ENCODE data around the gene STK32C. TPM values are rescaled to one million over a fixed set of nuclear protein-coding genes. Genes with fewer than 3 reads are reported as not detected.
A peak's percentile ranks its signal among the peaks of the same experiment; 100 is the strongest.

STK32C gene
- total and polyA plus RNA-seq, 2 donors from 2014 or later: 11.6 to 14.4 TPM

DNA sequence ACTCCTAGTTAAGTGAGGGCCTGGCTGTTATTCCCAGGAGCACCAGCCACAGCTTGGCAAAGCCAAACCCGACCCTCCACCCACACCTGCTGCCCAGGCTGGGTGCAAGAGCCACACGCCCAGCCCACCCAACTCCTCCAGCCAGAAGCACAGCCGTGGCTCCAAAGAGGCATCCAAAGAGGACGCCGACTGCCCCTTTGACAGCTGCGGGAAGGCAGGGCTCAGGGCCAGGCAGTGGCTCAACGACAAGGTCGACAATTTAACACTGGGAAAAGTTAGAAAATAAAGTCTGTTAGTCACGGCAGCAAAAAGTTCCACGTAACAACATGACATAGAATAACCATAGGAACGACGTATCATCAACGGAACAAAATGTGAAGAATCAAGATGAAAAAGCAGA lies 66.7 kb downstream of the STK32C start:
- no peak overlapping the region for H3K4me3 ChIP-seq (ENCODE audit: low read length in 3 of 3)
- intact Hi-C loops (cut with DNase I): no loop called here
- no peak for TF ChIP-seq CTCF (IDR thresholded peaks at IDR 0.05; ENCODE audit: borderline replicate concordance, extremely low read depth, insufficient read depth)
- H3K4me1 ChIP-seq (ENCODE audit: control insufficient read depth in 2 of 3, insufficient read depth in 2 of 3, low read depth in 1 of 3, low read length in 3 of 3): no peaks in the 10 kb centered on the region
- no peaks in the 10 kb centered on the region for H3K36me3 ChIP-seq (ENCODE audit: control insufficient read depth in 2 of 3, insufficient read depth in 3 of 3, low read length in 3 of 3)
- H3K27ac ChIP-seq (ENCODE audit: low read depth in 2 of 2, low read length in 2 of 2): no peak overlapping the region
- H3K9me3 ChIP-seq (ENCODE audit: control insufficient read depth in 2 of 3, insufficient read depth in 1 of 3, low read length in 3 of 3): no peaks in the 10 kb centered on the region
- DNase-seq (no peak), FAIRE-seq (no peak)
- H3K9ac ChIP-seq (ENCODE audit: low read length in 3 of 3): no peak overlapping the region
- H3K27me3 ChIP-seq (ENCODE audit: control insufficient read depth, insufficient read depth, low read length): no peaks in the 10 kb centered on the region

DNA sequence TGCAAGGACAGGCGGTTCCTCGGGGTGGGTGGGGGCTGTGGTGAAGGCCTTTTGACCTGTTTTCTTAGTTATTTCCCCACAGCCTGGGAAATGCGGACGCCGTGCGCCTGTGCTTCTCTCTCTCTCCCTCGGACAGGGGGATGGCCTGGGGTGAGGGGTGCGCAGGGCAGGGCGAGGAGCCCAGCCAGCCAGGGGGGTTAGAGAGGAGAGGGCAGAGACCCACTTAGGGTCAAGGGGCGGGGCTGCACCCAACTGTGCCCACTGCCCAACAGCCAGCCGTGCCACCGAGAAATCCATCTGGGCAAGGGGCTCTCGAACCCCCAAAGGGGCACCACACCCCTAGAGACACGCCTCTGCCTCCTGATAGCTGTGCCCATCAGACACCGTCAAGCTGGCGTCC lies 67.2 kb downstream of the STK32C start:
- no peak for DNase-seq
- intact Hi-C loops (cut with DNase I): no loop called here
- Histone ChIP-seq H3K4me1 (ENCODE audit: control insufficient read depth in 2 of 3, insufficient read depth in 2 of 3, low read depth in 1 of 3, low read length in 3 of 3) (no peaks in the 10 kb centered on the region), H3K4me3 (ENCODE audit: low read length in 3 of 3) (no peak overlapping the region), H3K27ac (ENCODE audit: low read depth in 2 of 2, low read length in 2 of 2) (no peak overlapping the region), H3K9ac (ENCODE audit: low read length in 3 of 3) (no peak overlapping the region), H3K27me3 (ENCODE audit: control insufficient read depth, insufficient read depth, low read length) (no peaks in the 10 kb centered on the region), H3K9me3 (ENCODE audit: control insufficient read depth in 2 of 3, insufficient read depth in 1 of 3, low read length in 3 of 3) (no peaks in the 10 kb centered on the region), H3K36me3 (ENCODE audit: control insufficient read depth in 2 of 3, insufficient read depth in 3 of 3, low read length in 3 of 3) (no peaks in the 10 kb centered on the region)
- no peak for TF ChIP-seq CTCF (IDR thresholded peaks at IDR 0.05; ENCODE audit: borderline replicate concordance, extremely low read depth, insufficient read depth)
- no peak for FAIRE-seq

- Histone ChIP-seq H3K27me3 (ENCODE audit: control insufficient read depth, insufficient read depth, low read length) (no peaks in the 10 kb centered on the region), H3K9ac (ENCODE audit: low read length in 3 of 3) (no peak overlapping the region), H3K9me3 (ENCODE audit: control insufficient read depth in 2 of 3, insufficient read depth in 1 of 3, low read length in 3 of 3) (no peaks in the 10 kb centered on the region), H3K4me3 (ENCODE audit: low read length in 3 of 3) (no peak overlapping the region), H3K4me1 (ENCODE audit: control insufficient read depth in 2 of 3, insufficient read depth in 2 of 3, low read depth in 1 of 3, low read length in 3 of 3) (no peaks in the 10 kb centered on the region), H3K36me3 (ENCODE audit: control insufficient read depth in 2 of 3, insufficient read depth in 3 of 3, low read length in 3 of 3) (no peaks in the 10 kb centered on the region), H3K27ac (ENCODE audit: low read depth in 2 of 2, low read length in 2 of 2) (no peak overlapping the region)
- TF ChIP-seq CTCF (IDR thresholded peaks at IDR 0.05; ENCODE audit: borderline replicate concordance, extremely low read depth, insufficient read depth): no peak
- intact Hi-C loops (cut with DNase I): no loop called here
- peak in 4 of 5 donors; percentile 29 to 67 (median 50) for DNase-seq
- FAIRE-seq: no peak
Measured at GRCh38 chr10:132240156-132240555, 67.6 kb downstream of the STK32C start.
